Measurements from ENCODE around the gene NSRP1.

GRCh38 chr17:30165960-30166359, 49.3 kb downstream of the NSRP1 start:
- TF ChIP-seq ZFX (CRISPR knock-in tag; IDR thresholded peaks at IDR 0.05; ENCODE audit: low read depth) (no peak), ZNF513 (CRISPR knock-in tag; conservative IDR thresholded peaks at IDR 0.05) (no peak), TAF1 (CRISPR knock-in tag; IDR thresholded peaks at IDR 0.05) (no peak), CTCF (CRISPR knock-in tag; IDR thresholded peaks at IDR 0.05) (no peak), ZNF232 (CRISPR knock-in tag; IDR thresholded peaks at IDR 0.05; ENCODE audit: borderline replicate concordance) (no peak), SNAPC5 (CRISPR knock-in tag; IDR thresholded peaks at IDR 0.05; ENCODE audit: borderline replicate concordance) (no peak), RAD51 (IDR thresholded peaks at IDR 0.05; ENCODE audit: borderline replicate concordance) (no peak)

Data from HepG2 (cell line).